Measurements from ENCODE around the gene EEF2K. TPM values are rescaled to one million over a fixed set of nuclear protein-coding genes. Genes with fewer than 3 reads are reported as not detected.

The EEF2K gene
- total and polyA plus RNA-seq, 2 of the 13 experiments (the other 11 are each of a cell fraction or from before 2014, with no cell fraction given), result 22.0 to 23.8 TPM

GRCh38 chr16:22192261-22193062 is 13.6 kb upstream of the EEF2K start (continued):
- TF ChIP-seq ATF7 (IDR thresholded peaks at IDR 0.05) (no peak), ATF7 (CRISPR knock-in tag; IDR thresholded peaks at IDR 0.05) (no peak), CHD4 (IDR thresholded peaks at IDR 0.05; ENCODE audit: borderline replicate concordance, low read length) (no peak), NFRKB (IDR thresholded peaks at IDR 0.05) (no peak), THAP11 (CRISPR knock-in tag; IDR thresholded peaks at IDR 0.05) (peak; percentile 82), IKZF1 (IDR thresholded peaks at IDR 0.05) (no peak), AFF4 (CRISPR knock-in tag; IDR thresholded peaks at IDR 0.05) (peak; percentile 88), ATAD3A (CRISPR knock-in tag; IDR thresholded peaks at IDR 0.05) (no peak), CAMTA2 (CRISPR knock-in tag; IDR thresholded peaks at IDR 0.05; ENCODE audit: borderline replicate concordance) (no peak), NPAS2 (CRISPR knock-in tag; IDR thresholded peaks at IDR 0.05; ENCODE audit: borderline replicate concordance) (no peak), REL (CRISPR knock-in tag; conservative IDR thresholded peaks at IDR 0.05) (no peak), SMAD9 (CRISPR knock-in tag; IDR thresholded peaks at IDR 0.05) (no peak), ZBED4 (CRISPR knock-in tag; IDR thresholded peaks at IDR 0.05; ENCODE audit: borderline replicate concordance) (peak; percentile 75), HOXA3 (CRISPR knock-in tag; IDR thresholded peaks at IDR 0.05) (peak; percentile 92), NCOA5 (CRISPR knock-in tag; IDR thresholded peaks at IDR 0.05) (no peak), RFX3 (CRISPR knock-in tag; IDR thresholded peaks at IDR 0.05) (no peak)

Measured in HepG2 (cell line).